NOMO-1 treated with DMSO at 0.1 percent for 48 hours (cell line): ENCODE results near the gene NBPF12.
"Not testable (repeated sequence)": the region's sequence is repeated elsewhere in the genome, so short reads cannot be mapped to it uniquely, and the experiment has no call there.

Experiments
- DNase-seq: peaks from one replicate; lab custom pipeline; 2025; ENCODE audit not compliant: unreplicated experiment; lab: John Stamatoyannopoulos, UW

NBPF12 gene

DNA sequence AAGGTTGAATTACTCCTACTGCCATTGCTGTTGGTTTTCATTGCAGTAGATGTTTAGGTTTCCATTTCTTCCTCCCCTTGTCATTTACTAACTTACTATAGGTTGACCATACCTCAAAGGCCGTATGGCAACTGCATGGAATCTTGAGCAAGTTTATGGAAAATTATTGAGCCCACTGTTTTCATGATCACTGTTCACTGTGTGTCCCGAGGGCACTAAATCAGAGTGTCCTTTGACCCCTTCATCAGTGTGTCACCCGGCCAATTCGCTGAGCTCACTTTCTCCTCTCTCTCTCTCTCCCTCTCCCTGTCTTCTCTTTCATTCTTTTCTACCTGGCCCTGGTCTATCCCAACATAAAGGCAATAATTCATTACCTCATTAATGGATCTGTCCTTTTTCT lies 47.7 kb downstream of the NBPF12 start:
- DNase-seq: not testable (repeated sequence)

DNA sequence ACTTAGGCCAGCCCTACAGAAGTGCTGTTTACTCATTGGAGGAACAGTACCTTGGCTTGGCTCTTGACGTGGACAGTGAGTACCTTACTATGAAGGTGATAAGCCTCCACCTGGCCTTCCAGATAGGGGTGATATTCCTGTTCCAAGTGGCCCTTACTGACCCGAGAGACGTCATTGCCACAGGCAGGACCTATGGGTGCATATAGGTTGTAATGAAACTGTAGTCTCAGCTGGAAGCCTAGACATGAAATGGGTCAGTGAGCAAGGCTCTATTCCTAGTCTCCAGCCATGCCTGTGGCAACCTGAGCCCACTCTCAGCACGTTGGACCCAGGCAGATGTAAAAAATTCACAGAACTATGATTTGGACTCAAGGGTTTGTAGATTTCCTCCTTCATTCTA lies 48.3 kb downstream of the NBPF12 start:
- DNase-seq: not testable (repeated sequence)

DNA sequence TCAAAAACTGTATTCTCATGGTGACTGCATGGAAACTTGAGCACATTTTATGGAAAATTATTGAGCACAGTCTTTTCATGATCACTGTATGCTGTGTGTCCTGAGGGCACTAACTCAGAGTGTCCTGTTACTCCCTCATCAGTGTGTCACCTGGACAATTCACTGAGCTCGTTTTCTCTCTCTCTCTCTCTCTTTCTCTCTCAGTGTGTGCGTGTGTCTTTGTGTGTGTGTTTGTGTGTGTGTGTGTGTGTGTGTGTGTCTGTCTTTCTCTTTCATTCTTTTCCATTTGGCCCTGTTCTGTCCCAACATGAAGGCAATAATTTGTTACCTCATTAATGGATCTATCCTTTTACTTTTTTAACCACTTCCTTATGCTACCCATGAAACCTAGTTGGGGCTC lies 49.4 kb downstream of the NBPF12 start:
- DNase-seq: not testable (repeated sequence)

DNA sequence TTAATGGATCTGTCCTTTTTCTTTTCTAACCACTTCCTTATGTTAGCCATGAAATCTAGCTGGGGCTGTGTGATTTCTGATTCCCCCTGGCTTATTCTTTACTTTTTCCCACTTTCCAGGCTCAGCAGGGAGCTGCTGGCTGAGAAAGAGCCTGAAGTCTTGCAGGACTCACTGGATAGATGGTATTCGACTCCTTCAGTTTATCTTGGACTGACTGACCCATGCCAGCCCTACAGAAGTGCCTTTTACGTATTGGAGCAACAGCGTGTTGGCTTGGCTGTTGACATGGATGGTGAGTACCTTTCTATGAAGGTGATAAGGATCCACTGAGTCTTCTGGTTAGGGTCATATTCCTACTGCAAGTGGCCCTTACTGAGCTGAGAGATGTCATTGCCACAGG lies 51.3 kb downstream of the NBPF12 start:
- not testable (repeated sequence) for DNase-seq

DNA sequence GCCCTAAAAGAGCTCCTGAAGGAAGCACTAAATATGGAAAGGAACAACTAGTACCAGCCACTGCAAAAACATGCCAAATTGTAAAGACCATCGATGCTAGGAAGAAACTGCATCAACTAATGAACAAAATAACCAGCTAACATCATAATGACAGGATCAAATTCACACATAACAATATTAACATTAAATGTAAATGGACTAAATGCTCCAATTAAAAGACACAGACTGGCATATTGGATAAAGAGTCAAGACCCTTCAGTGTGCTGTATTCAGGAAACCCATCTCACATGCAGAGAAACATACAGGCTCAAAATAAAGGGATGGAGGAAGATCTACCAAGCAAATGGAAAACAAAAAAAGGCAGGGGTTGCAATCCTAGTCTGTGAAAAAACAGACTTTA lies 70.4 kb downstream of the NBPF12 start:
- not testable (repeated sequence) for DNase-seq

DNA sequence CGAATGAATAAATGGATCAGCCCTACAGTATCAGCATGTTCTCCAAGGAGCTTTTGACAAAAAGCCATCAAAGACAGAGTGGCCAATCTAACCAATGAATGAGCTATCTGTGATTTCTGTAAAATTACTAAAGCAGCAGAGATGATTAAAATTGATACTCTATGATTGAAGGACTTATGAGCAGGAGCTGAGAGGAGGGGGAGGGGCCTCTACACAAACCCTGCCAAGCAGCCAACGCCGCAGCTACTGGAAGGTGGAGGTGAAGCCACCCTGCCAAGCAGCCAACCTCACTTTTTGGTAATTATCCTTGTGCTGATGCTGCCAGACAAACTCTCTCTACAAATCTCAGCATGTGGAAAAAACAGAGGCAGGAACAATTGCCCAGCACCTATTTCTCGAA lies 88.9 kb downstream of the NBPF12 start:
- not testable (repeated sequence) for DNase-seq

DNA sequence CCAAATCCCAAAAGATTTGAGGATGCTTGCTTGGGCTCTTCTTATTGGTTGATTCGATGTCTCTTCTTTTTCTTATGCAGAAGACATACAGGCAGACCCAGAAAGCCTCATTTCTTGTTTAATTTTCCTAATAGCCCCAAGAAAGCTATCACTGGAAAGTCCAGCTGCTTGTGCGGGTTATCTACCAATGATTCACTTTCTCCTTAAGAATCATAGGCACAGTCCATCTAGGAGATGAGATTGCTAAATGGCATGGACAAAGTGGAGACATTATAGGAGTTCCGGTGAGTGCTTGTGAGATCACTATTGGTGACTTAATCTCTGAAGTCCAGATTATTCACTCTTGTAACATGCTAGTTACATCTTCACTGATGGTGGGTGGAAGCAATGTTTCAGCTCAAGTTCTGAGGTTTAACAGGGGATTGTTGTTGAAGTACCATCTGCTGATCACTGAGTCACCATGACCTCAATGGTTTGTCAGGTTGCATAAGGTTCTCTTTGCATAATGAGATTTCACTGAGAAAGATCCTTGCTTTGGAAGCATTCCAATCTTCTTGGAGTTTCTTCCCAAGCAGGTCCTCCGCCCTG lies 92.0 kb downstream of the NBPF12 start:
- not testable (repeated sequence) for DNase-seq

DNA sequence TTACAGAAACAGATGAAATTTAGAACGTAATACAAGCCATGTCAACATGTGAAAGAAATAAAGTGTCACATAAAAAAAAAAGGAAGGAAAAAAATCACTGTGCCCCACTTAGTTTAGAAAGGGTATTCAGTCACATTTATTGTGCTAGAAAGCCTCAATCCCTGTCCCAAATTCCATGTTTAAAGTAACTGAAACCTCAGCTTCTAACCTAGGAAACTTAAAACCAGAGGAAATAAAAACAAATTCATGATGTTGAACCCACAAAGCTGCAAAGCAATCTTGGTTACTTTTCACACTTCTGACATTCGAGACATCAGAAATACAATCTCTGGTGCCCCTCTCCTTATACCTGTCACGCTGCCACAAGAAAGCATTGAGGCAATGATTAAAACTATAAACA lies 101.8 kb downstream of the NBPF12 start:
- DNase-seq: no peak

DNA sequence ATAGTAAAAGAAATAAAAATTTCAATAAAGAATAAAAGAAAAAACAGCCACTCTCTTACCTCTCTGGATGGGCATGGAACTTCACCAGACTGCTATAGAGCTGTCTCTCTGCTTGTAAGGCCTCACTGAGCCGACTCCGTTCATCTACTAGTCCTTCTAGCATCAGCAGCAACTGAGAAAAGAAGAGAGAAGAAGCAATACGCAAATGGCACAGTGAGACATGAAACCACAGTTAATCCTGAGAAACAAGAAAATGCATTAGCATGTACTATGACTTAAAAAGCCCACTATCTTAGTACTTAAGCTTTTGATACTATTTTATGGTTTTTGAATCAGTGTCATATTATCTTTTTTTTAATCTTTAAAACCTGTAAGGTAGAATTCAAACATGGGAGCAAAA lies 104.8 kb downstream of the NBPF12 start:
- DNase-seq: not testable (repeated sequence)

DNA sequence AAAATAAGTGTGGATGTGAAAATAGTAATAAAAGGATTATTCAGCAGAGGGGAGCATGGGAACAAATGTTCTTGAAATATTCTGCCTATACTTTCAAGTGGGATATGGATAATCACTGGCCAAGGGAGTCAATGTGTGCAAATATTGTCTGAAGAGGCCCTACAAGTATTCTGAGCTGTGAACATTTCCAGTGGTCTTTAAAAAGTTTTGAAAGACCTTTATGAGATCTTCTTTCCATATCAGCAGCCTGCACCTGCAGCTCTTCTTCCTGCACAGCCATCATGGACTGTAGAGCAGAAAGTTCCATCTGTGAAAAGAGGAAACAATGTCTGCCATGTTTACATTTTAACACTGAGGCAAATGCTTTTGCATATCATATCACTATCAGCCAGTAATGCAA lies 106.4 kb downstream of the NBPF12 start:
- not testable (repeated sequence) for DNase-seq
